Endothelial cell of umbilical vein (primary cell): ENCODE results near the gene CDK15. TPM values are rescaled to one million over a fixed set of nuclear protein-coding genes. Genes with fewer than 3 reads are reported as not detected.

Experiments used
- BruUV-seq: library from RNA; stranded (reverse); fragments of 400-500 nt; replicated peaks from 2 replicates; lab custom pipeline; 2021; lab: Mats Ljungman, UMichigan
- CTCF ChIA-PET: fragments of 300-600, 350-600 bp; sonication (Branson Sonifier 250); formaldehyde crosslinking; loops from one replicate; lab custom pipeline; 2021; ENCODE audit warnings: antibody characterized with exemption, inconsistent platforms; lab: Charles Lee
- POLR2A ChIA-PET: fragments of 300-600, 350-600 bp; sonication (Branson Sonifier 250); formaldehyde crosslinking; loops from one replicate; lab custom pipeline; 2021; ENCODE audit warnings: antibody characterized with exemption, inconsistent platforms; lab: Charles Lee
- DNase-seq: peaks from one replicate; pipeline ENCODE4 v3.0.0-alpha.2; 2011; ENCODE audit warnings: low read depth, low spot score
- FAIRE-seq: peaks from 2 replicates; lab custom pipeline; 2011; peaks lifted over from hg19 to GRCh38; lab: Jason Lieb, UNC
- H2AFZ ChIP-seq: 2 replicates; pipeline ENCODE4 v1.6.0; 2012; ENCODE audit warnings: low read depth, low read length, control low read depth, inconsistent platforms
- H3K27ac ChIP-seq: 2 replicates; pipeline ENCODE4 v1.5.1; 2011; ENCODE audit warnings: low read depth, mild to moderate bottlenecking, control low read depth, low read length, moderate library complexity; ENCODE audit not compliant: insufficient read depth
- H3K27me3 ChIP-seq, 2 experiments: 2 replicates each; pipeline versions ENCODE4 v1.6.0 to v1.6.1; 2011; ENCODE audit warnings: low read length in 2 of 2, mixed read lengths in 1 of 2; ENCODE audit not compliant: control insufficient read depth in 2 of 2, insufficient read depth in 2 of 2
- H3K36me3 ChIP-seq, 2 experiments: 2 replicates in 1 of 2; 3 replicates in 1 of 2; pipeline ENCODE4 v1.5.1; 2011; ENCODE audit warnings: low read length in 2 of 2, mild to moderate bottlenecking in 1 of 2, moderate library complexity in 1 of 2; ENCODE audit not compliant: control insufficient read depth in 2 of 2, insufficient read depth in 2 of 2; ENCODE audit errors: extremely low read depth in 1 of 2
- H3K4me1 ChIP-seq: 3 replicates; pipeline ENCODE4 v1.5.1; 2011; ENCODE audit warnings: mild to moderate bottlenecking, low read length; ENCODE audit not compliant: control insufficient read depth, insufficient read depth; ENCODE audit errors: extremely low read depth
- H3K4me2 ChIP-seq: 2 replicates; pipeline ENCODE4 v1.6.1; 2011; ENCODE audit warnings: low read length, control low read depth, mixed read lengths; ENCODE audit not compliant: insufficient read depth
- H3K4me3 ChIP-seq, 3 experiments: fragments of 200-600 bp in 1 of 3; sonication (generic), shearing (Covaris generic) in 1 of 3; replicated peaks in 1 of 3; 2 replicates each; pipeline ENCODE4 v1.5.1; 2011 to 2016; ENCODE audit warnings: control low read depth in 3 of 3, low read length in 3 of 3, mild to moderate bottlenecking in 2 of 3, inconsistent platforms in 1 of 3, low read depth in 1 of 3, moderate library complexity in 1 of 3; ENCODE audit not compliant: insufficient read depth in 1 of 3
- H3K79me2 ChIP-seq: 2 replicates; pipeline ENCODE4 v1.6.0; 2012; ENCODE audit warnings: low read length, inconsistent platforms; ENCODE audit not compliant: control insufficient read depth, insufficient read depth
- H3K9ac ChIP-seq: replicated peaks from 2 replicates; pipeline ENCODE3; 2011; ENCODE audit warnings: low read length, control low read depth; ENCODE audit not compliant: insufficient read depth; ENCODE audit errors: extremely low read depth
- H3K9me1 ChIP-seq: replicated peaks from 3 replicates; pipeline ENCODE4 v1.6.0; 2011; ENCODE audit warnings: mild to moderate bottlenecking, low read length; ENCODE audit not compliant: control insufficient read depth, insufficient read depth; ENCODE audit errors: extremely low read depth
- H3K9me3 ChIP-seq: replicated peaks from 2 replicates; pipeline ENCODE4 v1.5.1; 2012; ENCODE audit warnings: low read length, inconsistent platforms; ENCODE audit not compliant: control insufficient read depth, insufficient read depth
- H4K20me1 ChIP-seq: replicated peaks from 2 replicates; pipeline ENCODE3; 2011; ENCODE audit warnings: mild to moderate bottlenecking, low read length; ENCODE audit not compliant: control insufficient read depth, insufficient read depth; ENCODE audit errors: extremely low read depth
- CTCF ChIP-seq, 2 donors: IDR thresholded peaks; 1 replicate in 1 of 2; 2 replicates in 1 of 2; pipeline ENCODE4 v1.5.1; 2011; ENCODE audit warnings: low read length in 2 of 2, mild to moderate bottlenecking in 2 of 2, moderate library complexity in 2 of 2, control low read depth in 1 of 2, inconsistent platforms in 1 of 2, low read depth in 1 of 2; ENCODE audit not compliant: insufficient read depth in 1 of 2; ENCODE audit errors: extremely low read depth in 1 of 2
- EZH2 ChIP-seq: IDR thresholded peaks from 2 replicates; pipeline ENCODE4 v1.6.1; 2012; ENCODE audit warnings: borderline replicate concordance, low read depth, mild to moderate bottlenecking, moderate library complexity, low read length, inconsistent platforms; ENCODE audit not compliant: severe bottlenecking
- FOS ChIP-seq: IDR thresholded peaks from 2 replicates; pipeline ENCODE4 v1.6.1; 2011; ENCODE audit warnings: mild to moderate bottlenecking, low read length, moderate library complexity, borderline replicate concordance; ENCODE audit not compliant: insufficient read depth
- GATA2 ChIP-seq: IDR thresholded peaks from 2 replicates; pipeline ENCODE4 v1.7.0; 2011; ENCODE audit warnings: low read depth, mild to moderate bottlenecking, moderate library complexity, mixed read lengths, low read length; ENCODE audit not compliant: insufficient read length, insufficient read depth
- JUN ChIP-seq: IDR thresholded peaks from 2 replicates; pipeline ENCODE4 v1.6.1; 2011; ENCODE audit warnings: borderline replicate concordance, low read depth; ENCODE audit not compliant: insufficient read length, insufficient read depth
- MYC ChIP-seq: IDR thresholded peaks from one replicate; pipeline ENCODE4 v1.6.1; 2011; ENCODE audit warnings: mild to moderate bottlenecking, low read depth, low read length
- POLR2A ChIP-seq: IDR thresholded peaks from 2 replicates; pipeline ENCODE4 v1.6.1; 2012; ENCODE audit warnings: low read depth, mild to moderate bottlenecking, control low read depth, low read length
- POLR2AphosphoS5 ChIP-seq: IDR thresholded peaks from 2 replicates; pipeline ENCODE4 v1.6.1; 2012; ENCODE audit warnings: low read depth, mild to moderate bottlenecking, control low read depth, low read length, moderate library complexity; ENCODE audit not compliant: insufficient read depth
- dilution Hi-C: fragments of 300-500 bp; cut with MboI; formaldehyde crosslinking; loops from one replicate; pipeline ENCODE4 v1.15.0; 2019; ENCODE audit warnings: low sequenced_read_pairs; ENCODE audit not compliant: extremely low pct_ligation_motif_present
- intact Hi-C: fragments of 100-400 bp; cut with micrococcal nuclease; formaldehyde crosslinking; loops from one replicate; pipeline ENCODE4 v1.10.0; 2022
- polyA plus RNA-seq, 4 experiments: library from polyadenylated mRNA; depleted of rRNA in 3 of 4; stranded (reverse) in 3 of 4; unstranded in 1 of 4; fragments of >200 nt; gene quantifications; 2 replicates each; pipeline versions ENCODE4 v1.2.1 to v1.2.3, GENCODE V29; 2011 to 2012; ENCODE audit warnings: missing spikeins in 1 of 4
- total RNA-seq: library from RNA; stranded (reverse); gene quantifications from 2 replicates; pipeline ENCODE4 v1.2.3, GENCODE V29; 2021
- TF ChIP-seq, protein P1 (sequence below): IDR thresholded peaks from 2 replicates; pipeline ENCODE4 v1.6.1; 2011; ENCODE audit not compliant: insufficient read depth, insufficient read length

The CDK15 gene
- total and polyA plus RNA-seq, 2 donors (not counting 3 experiments of a cell fraction or from before 2014, with no cell fraction given): not detected

DNA sequence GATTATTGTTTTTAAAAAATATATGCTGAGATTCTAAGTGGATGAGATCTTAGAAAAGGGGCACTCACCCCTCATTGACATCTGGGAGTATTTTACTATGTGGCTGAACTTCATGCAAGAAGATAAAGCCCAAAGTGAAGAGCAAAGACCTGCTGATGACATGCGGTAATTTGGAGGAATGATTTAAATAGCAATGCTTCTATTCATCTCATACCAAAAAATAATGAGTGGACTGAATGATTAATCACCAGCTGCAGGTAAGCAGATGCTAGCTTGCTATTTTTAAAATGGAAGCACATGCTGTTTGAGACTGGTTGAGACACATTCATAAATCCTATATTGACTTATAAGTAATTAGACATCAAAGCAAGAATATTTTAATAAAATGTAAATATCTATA lies 12.7 kb upstream of the CDK15 start:
- H3K4me3 ChIP-seq: no peak overlapping the region
- H3K79me2 ChIP-seq: no peaks in the 10 kb centered on the region
- dilution Hi-C loops (no loop called here), intact Hi-C loops (loop anchor here (10.0 kb wide), 1 partner anchor 241 kb away; the partner anchor contains the start of gene FZD7)
- H3K4me1 ChIP-seq: peaks cover 13% of the 10 kb centered on the region
- H3K27me3 ChIP-seq: peaks cover 2% of the 10 kb centered on the region in 2 experiments
- H3K36me3 ChIP-seq: no peaks in the 10 kb centered on the region
- TF ChIP-seq CTCF (IDR thresholded peaks at IDR 0.05; ENCODE audit: extremely low read depth in 1 of 2, insufficient read depth in 1 of 2, low read depth in 1 of 2, low read length in 2 of 2) (no peak), GATA2 (no peak), POLR2A (no peak), MYC (no peak), EZH2 (no peak), POLR2AphosphoS5 (no peak), JUN (no peak), FOS (no peak)
- TF ChIP-seq, protein P1, sequence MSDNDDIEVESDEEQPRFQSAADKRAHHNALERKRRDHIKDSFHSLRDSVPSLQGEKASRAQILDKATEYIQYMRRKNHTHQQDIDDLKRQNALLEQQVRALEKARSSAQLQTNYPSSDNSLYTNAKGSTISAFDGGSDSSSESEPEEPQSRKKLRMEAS: no peak
- ChIA-PET CTCF (interaction anchor here (0.9 to 1.6 kb wide), 2 partner anchors 119 to 385 kb away, joined by 3 read pairs; no protein-coding TSS in a partner anchor), POLR2A (no interaction called here)
- H2AFZ ChIP-seq: no peak overlapping the region
- no peaks in the 10 kb centered on the region for H3K9me1 ChIP-seq
- H4K20me1 ChIP-seq: no peaks in the 10 kb centered on the region
- BruUV-seq: no TSS peak
- no peak overlapping the region for H3K9ac ChIP-seq
- FAIRE-seq (no peak), DNase-seq (no peak)
- no peaks in the 10 kb centered on the region for H3K9me3 ChIP-seq
- no peak overlapping the region for H3K27ac ChIP-seq
- no peak overlapping the region for H3K4me2 ChIP-seq
